Hematopoietic multipotent progenitor cell treated with erythropoietin and hydrocortisone succinate and interleukin-3 and kit ligand, for 6 days (in vitro differentiated cells): Measurements from ENCODE around the gene NOP16.
"Not testable (repeated sequence)": the region's sequence is repeated elsewhere in the genome, so short reads cannot be mapped to it uniquely, and the experiment has no call there.

Source experiments
- DNase-seq: peaks from one replicate; pipeline ENCODE4 v3.0.0-alpha.2; 2015

NOP16 gene

DNA sequence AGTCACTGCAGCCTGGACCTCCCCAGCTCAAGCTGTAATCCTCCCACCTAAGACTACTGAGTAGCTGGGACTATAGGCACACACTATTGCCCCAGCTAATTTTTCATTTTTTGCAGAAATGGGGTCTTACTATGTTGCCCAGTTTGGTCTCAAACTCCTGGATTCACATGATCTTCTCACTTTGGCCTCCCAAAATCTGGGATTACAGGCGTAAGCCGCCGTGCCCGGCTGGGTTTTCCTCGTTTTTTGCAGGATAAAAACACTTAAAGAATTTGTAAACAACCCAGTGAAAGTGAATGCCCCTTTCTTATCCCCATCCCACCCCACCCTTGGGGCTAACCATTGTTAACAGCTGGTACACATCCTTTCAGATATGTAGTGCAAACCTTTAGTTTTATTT lies 20.2 kb upstream of the NOP16 start:
- no peak for DNase-seq

DNA sequence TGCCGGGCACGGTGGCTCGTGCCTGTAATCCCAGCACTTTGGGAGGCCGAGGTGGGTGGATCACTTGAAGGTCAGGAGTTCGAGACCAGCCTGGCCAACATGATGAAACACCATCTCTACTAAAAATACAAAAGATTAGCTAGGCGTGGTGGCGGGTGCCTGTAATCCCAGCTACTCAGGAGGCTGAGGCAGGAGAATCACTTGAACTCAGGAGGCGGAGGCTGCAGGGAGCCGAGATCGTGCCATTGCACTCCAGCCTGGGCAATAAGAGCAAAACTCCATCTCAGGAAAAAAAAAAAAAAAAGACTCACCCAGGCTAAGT lies 19.8 kb upstream of the NOP16 start:
- DNase-seq, result not testable (repeated sequence)

DNA sequence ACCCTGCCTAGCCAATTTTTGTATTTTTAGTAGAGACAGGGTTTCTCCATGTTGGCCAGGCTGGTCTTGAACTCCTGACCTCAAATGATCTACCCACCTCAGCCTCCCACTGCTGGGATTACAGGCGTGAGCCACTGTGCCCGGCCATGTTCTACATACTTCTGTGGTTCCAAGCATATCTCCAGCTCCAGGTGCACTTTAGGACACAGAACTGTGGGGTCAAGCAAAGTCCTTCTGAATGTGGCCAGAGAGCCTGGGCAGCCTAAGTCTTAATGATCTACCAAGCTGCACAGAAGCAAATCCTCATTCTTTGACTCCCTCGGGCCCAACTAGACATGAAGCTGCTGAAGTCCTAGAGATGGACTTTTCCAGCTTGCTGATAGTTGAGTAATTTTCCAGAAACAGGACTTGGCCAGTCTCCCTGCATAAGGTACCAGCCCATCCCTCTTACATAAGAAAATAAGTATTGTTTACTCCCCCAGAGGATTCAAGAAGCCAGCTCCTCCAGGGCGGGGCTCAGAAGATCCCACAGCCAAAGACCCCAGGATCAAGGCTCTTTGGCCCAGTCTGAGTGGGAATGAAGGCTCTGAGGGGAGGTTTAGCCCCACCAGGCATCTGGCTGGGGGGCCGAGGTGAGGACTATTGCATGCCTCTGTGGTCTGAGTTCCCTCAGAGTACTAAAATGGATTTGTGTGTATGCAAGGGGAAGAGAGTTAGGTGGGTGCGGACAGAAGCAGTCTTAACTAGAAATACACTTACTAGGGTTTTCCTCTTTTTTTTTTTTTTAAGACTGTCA lies 19.3 kb upstream of the NOP16 start:
- no peak for DNase-seq

DNA sequence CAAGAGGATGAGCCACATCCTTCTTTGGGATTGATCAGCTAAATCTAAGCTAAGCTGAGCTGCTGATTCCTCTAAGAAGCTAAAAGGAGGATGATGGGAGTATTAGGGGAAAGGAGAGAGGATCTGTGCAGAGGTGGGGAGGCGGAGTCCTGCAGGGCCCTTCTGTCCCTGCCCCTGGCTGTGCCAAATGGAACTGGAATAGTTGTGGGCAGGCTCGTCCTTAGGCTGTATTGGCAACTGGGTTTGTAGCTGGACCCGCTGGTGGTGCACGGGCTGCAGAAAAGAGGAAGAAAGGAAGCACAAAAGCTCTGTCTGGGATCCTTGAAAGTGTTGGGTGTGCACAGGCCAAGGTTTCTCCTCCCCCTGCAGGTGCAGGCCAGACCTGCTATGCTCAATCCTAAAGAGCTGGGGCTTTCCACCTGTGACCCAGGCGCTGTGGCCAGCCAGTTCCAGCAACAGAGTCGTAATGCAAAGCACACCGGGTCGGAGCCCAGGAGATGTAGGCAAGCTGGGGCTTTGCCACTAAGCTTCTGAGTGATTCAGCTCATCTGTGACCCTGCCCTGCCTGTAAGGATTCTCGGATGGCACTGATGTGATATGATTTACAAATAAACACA lies 18.1 kb upstream of the NOP16 start:
- no peak for DNase-seq

DNA sequence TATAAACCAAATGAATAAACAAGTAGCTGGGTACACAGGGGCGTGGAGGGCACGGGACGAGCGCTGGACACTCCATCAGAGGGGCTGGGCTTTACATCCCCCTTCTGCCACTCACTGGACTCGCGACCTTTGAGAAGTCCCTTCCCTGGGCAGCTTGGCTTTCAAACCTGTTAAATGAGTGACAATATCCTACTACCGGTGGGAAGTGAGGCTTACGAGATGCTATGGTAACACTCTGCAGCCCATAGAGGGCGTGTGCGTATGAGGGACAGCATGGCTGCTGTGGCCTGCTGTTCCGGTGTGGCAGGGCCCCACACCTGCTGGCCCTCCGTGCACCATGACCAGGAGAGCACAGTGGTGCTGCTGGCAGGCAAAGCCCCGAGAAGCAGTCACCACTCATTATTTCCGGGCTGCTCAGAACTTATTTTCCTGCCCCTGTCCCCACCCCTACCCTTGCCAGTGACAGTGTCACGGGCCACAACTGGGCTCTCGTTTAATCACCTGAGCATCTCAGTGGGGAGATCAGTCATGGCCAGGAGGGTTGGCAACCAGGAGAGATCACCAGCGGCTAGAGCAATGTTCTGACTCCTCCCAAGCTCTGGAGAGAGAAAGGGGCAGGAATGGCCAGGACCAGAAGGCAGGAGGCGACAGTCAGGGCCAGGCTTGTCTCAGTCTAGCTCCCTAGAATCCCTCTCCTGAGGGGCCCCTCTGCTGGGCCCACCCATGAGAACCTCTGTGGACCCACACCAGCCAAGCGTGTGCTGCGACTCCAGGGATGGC lies 17.4 kb upstream of the NOP16 start:
- no peak for DNase-seq

DNA sequence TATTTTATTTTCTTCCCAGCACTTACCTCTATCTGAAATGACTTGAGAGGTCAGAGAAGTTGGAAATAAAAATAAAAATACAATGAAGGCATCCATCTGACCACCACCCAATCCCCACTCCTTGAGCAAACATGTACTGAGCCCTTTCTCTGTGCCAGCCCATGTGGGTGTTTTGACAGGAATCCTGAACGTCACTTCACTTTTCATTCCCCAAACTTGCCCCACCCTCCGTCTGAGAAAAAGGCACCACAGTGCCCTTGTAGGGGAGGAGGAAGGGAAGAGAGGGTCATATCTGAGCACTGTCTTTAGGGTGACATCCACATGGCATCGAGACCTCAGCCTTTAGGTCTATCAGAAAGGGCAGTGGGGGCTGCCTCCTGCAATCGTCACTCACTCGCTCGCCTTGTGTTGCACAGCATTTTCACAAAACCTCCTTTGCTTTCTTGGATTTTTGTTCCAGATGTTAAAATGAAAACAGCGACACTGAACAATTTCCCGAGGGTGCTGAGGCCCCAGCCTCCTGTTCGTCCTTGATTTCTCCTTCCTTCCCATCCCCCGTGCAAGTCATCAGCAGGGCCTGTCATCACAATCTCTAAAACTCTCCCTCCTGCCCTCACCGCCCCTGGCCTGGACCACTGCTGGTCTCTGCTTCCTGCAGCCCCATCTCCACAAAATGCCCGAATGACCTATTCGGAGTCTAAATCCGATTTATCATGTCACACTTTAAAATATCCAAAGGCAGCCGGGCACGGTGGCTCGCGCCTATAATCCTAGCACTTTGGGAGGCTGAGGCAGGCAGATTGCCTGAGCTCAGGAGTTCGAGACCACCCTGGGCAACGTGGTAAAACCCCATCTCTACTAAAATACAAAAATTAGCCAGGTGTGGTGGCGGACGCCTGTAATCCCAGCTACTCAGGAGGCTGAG lies 13.1 kb upstream of the NOP16 start:
- no peak for DNase-seq

DNA sequence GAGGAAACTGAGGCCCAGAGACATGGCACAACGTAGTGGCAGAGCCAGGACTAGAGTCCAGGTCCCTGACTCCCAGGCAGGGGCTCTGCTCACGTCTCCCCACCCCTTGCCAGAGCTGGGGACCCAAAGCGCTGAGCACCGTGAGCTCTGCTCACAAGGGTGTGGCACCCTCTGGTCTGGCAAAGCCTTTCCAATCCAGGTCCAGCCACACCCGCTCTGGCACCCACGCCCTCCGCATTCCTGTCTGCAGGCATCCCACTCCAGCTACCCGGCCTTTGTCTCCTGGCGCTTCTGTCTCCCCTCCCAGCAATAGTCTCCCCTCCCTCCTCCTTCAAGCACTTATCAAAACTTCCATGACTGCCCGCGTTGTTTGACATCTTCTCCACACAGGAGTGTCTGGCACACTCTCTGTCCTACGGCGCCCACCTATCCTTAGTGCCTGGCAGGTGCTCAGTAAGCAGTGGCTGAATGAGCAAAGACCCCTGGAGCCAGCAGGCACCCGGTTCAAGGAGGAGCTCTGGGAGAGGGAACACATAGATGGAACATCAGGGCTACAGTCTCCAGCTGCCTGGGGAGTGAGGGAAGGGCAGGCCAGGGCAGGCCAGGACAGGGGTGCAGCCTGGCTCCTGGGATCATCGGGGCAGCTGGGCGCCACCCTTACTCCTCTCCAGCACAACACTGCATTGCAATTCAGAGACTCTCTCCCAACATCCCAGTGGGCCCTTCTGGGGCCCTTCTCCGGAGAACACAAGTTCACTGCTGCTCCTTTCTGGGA lies 12.2 kb upstream of the NOP16 start:
- DNase-seq, result no peak

DNA sequence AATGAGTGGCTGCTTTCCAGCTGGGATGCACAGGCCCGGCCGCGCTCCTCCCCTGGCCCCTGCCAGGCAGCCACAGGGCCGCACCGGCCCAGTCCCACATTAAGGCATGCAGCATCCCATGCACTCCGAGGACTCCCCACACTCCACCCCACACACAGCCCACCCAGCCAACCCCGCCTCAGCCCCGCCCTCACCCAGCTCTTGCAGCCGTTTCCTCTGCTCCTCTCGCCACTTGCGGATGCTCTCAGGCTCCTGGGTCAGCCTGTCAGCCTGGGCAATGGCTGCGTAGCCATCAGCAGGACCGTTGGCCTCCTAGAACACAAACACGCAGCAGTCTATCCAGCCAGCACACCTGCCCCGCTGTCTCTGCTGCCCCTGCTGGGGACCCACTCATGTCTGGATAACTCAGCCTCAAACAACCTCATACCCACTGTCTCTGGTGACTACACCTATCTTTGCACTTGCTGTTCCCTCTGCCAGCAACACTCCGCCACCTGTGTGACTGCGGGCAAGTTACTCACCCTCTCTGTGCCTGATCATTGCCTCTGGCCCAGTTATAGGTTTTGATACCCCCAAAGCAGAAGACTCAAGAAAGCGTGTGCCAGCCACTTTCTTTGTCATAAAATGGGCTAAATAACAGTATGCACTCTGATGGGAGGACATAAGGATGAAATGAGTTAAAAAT lies 9.5 kb upstream of the NOP16 start:
- no peak for DNase-seq

DNA sequence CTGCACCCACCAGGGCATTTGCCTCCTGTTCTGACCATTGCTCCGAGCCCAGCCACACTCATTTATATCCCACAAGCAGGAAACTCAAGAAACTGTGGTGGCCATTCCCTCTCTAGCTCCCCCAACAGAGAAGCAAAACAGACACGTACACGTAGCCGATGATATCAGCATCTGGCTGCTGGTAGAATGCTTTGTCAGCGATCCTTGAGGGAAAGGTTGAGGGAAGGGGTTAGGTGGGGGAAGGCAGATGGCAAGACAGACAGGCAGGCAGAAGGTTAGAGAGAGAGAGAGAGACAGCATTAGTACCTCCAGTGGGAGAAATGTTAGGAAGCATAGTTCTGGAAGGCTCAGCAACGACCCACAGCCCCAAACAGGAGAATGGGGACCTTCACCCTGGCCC lies 7.9 kb upstream of the NOP16 start:
- no peak for DNase-seq

DNA sequence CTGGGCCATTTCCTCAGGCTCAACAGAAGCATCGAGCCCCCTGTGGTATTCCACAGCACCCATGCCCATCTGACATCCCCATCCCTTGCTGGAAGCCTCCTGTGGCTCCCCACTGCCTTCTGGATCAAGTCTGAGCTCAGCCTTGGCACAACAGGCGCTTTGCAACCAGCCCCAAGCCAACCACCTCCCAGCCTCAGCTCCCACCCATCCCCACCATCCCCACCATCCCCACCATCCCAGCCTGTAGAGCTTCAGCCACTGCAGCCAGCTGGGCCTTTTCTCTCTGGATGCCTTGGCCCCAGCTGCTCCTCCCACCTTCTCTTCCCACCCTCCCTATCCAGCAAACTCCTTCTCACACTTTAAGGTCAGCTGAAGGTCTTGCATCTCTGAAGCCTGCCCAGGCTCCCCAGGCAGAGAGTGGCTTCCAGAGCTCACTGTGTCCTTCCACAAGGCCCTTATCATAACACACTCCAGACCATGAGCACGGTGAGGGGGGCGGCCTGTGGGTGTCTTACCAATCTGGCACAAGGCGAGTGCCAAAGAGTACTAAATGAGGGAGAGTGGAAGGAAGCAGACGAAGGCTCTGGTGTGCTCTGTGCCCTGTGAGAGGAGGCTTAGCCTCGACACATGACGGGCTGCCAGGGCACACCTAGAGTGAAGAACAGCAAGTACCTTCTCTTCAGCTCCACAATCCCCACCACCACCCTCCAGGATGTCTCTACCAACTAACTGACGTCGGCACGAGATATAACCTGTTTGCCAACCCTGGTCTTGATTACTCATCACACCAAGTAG lies 6.7 kb upstream of the NOP16 start:
- DNase-seq, result no peak

DNA sequence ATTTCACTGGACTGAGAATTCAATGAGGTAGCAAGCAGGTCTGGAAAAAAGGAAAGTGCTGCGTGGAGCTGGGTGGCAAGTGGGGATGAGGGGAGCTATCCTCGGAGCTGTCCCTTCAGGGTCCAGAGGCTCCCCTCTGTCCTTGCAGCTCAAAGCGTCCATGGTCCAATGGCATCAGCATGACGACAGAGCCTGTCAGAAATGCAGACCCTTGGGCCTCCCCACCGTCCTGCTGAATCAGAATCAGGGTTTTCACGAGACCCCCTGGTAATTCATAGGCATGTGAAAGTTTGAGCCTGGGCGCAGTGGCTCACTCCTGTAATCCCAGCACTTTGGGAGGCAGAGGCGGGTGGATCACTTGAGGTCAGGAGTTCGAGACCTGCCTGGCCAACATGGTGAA lies 5.7 kb upstream of the NOP16 start:
- no peak for DNase-seq

DNA sequence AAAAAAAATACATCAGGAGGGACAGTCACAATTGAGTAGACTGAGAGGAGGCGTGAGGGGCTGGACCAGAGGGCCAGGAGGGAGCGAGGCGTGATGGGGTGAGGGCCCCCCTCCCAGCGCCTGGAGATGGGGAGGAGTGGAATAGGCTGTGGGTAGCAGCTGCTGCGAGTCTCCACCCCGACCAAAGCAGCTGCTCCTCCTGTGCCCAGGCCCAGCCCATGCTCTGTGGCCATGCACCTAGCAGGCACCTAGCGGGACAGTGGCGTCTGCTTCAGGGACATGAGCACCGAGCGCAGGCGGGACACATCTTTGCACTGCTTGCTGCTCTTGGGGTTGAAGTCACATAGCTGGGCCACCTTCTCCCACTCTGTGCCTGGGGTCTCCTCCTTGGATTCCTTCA lies 4.1 kb upstream of the NOP16 start:
- no peak for DNase-seq

DNA sequence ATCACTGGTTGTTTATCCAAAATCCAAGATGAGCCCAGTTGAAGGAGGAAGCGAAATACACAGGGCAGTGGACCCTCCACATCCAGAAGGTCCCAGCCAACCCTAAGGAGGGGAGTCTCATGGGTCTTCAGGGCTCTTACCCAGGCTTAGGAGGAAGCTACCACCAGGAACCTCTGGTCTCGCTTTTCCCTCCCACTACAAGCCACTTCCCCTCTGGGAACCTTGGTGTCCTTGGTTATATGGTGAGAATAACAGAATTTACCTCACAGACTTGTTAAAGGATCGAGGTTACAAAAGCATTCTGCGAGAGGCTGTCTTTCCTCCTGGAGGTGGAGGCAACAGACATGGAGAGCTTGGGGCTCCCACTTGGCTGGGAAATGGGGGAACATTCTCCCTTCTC lies 3.6 kb upstream of the NOP16 start:
- DNase-seq, result no peak

DNA sequence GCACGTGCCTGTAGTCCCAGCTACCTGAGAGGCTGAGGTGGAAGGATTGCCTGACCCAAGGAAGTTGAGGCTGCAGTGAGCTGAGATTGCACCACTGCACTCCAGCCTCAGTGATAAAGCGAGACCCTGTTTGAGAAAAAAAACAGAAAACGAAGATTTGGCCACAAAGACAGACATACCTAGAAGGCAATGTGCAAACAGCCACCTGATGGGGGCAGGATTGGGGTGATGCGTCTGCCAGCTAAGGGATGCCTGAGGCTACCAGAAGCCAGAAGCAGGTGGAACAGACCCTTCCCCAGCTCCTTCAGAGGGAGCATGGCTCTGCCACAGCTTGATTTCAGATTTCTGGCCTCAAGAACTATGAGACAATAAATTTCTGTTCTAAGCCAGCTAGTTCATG lies 3.1 kb upstream of the NOP16 start:
- no peak for DNase-seq

DNA sequence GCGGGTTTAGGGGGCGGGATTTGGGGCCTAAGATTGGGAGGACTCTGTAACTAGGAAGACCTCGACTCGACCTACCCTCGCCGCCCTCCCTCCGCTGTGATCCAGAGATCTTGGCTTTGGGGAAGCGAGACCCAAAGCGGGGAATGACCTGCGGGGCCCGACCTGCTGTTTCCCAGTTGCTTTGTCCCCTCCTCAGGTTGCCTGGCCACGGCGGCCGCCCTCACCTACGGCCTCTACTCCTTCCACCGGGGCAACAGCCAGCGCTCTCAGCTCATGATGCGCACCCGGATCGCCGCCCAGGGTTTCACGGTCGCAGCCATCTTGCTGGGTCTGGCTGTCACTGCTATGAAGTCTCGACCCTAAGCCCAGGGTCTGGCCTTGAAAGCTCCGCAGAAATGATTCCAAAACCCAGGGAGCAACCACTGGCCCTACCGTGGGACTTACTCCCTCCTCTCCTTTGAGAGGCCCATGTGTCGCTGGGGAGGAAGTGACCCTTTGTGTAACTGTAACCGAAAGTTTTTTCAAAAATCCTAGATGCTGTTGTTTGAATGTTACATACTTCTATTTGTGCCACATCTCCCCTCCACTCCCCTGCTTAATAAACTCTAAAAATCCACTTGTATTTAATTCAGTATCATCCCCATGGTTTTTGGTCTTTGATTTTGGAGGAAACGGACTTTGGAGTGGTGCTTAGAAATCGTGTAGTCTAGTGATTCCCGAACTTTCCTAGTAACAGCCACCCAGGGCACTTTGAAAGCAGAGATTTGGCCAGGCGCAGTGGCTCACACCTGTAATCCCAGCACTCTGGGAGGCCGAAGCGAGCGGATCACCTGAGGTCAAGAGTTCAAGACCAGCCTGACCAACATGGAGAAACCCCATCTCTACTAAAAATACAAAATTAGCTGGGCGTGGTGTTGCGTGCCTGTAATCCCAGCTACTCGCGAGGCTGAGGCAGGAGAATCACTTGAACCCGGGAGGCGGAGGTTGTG lies 1.0 kb upstream of the NOP16 start:
- DNase-seq, result no peak

DNA sequence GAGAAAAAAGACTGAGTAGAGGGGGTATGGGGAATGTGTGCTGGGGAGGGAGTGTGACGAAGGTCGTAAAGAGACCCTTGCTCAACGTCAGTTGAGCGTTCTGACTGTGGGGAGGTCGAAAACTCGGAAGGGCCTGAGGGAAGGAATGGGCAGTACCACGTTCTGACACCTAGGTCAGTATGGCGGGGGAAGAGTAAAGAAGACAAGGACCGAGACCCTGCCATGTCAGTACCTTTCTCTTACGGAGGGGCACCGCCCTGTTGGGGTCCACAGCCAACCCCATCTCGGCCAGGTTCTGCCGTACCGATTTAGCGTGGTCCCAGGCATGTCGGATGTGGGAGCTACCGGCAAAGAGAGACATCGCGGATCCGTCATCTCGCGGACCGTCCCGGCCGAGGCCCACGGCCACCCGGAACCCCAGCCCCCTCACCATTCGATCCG lies 375 bp downstream of the NOP16 start:
- DNase-seq, result peak; percentile 62

DNA sequence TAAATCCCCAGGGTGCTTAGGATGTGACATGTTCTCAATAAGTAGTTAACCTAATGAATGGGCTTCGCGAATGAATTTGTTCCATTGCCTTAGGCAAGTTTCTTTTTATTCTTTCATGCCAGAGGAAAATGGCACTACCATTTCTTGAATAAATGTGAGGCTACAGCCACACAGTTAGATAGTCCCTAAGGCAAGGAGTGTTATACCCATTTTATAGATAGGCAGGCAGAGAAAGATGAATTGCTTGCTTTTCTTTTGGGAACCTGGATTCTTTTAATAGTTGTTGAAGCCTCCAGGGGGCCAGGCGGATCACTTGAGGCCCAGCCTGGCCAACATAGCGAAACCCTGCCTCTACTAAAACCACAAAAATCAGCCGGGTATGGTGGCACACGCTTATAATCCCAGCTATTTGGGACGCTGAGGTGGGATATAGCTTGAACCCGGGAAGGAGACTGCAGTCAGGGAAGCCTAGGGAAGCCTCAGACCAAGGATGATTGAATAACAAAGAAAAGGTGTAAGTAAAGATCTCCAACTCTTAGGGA lies 943 bp downstream of the NOP16 start:
- peak; percentile 48 for DNase-seq

DNA sequence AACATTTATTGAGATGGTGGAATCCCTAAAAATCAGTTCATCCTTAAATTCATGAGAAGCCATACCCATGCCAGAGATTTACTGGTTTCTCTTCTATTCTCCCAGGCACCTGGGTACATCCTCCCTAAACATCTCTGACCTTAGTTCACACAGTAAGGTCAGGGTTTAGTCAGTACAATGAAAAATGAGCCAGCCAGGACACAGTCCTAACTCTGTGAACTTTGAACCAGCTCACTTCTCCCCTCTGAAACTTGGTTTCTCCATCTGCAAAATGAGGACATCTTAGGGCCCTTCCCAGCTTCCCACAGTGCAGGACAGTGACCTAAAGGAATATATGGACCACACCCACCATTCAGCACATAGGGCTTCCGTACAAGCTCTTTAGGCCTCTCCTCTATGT lies 1.9 kb downstream of the NOP16 start:
- DNase-seq, result no peak

DNA sequence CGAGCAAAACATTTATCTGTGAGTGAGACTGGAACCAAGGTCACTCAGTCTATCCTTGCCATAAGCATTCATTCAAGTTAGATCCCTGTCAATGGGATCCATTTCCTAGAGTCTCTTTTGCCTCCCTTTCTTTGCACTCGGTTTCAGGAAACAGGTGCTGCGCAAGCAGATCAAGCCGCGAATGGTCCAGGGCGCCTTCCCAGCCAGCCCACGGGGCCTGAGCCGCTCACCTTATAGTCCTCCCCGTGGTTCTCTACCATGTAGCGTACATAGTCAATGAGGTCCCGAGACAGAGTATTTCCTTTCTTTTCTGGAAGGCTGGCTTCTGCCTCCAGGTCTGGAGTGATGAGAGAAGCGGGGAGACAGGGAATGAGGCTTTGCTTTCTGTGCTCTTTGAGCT lies 3.4 kb downstream of the NOP16 start:
- no peak for DNase-seq
